ENCODE results near the gene CNFN.
"Not testable (repeated sequence)": the region's sequence is repeated elsewhere in the genome, so short reads cannot be mapped to it uniquely, and the experiment has no call there.

CNFN gene

GRCh38 chr19:42352301-42353259 lies 37.5 kb downstream of the CNFN start:
- DNase-seq (ENCODE audit: low read depth in 2 of 2, low spot score in 1 of 2), result no peak

- DNase-seq (ENCODE audit: low read depth in 2 of 2, low spot score in 1 of 2), result no peak
Measured at GRCh38 chr19:42351079-42351735, 38.9 kb downstream of the CNFN start.

- no peak for DNase-seq (ENCODE audit: low read depth in 2 of 2, low spot score in 1 of 2)
Measured at GRCh38 chr19:42350417-42350816, 39.7 kb downstream of the CNFN start.

- no peak for DNase-seq (ENCODE audit: low read depth in 2 of 2, low spot score in 1 of 2)
Measured at GRCh38 chr19:42349378-42350107, 40.6 kb downstream of the CNFN start.

- DNase-seq (ENCODE audit: low read depth in 2 of 2, low spot score in 1 of 2), result no peak
Measured at GRCh38 chr19:42348211-42348610, 41.9 kb downstream of the CNFN start.

- DNase-seq (ENCODE audit: low read depth in 2 of 2, low spot score in 1 of 2), result no peak
Measured at GRCh38 chr19:42345191-42345812, 44.8 kb downstream of the CNFN start.

- DNase-seq (ENCODE audit: low read depth in 2 of 2, low spot score in 1 of 2), result no peak
Measured at GRCh38 chr19:42344336-42344893, 45.7 kb downstream of the CNFN start.

GRCh38 chr19:42343344-42344110 lies 46.6 kb downstream of the CNFN start:
- DNase-seq (ENCODE audit: low read depth in 2 of 2, low spot score in 1 of 2), result no peak

- not testable (repeated sequence) for DNase-seq (ENCODE audit: low read depth in 2 of 2, low spot score in 1 of 2)
Measured at GRCh38 chr19:42339922-42340321, 50.2 kb downstream of the CNFN start.

GRCh38 chr19:42339126-42339860 lies 50.8 kb downstream of the CNFN start:
- DNase-seq (ENCODE audit: low read depth in 2 of 2, low spot score in 1 of 2), result not testable (repeated sequence)
